OCI-LY3 (cell line): ENCODE results near the gene SFRP2.
A peak's percentile ranks its signal among the peaks of the same experiment; 100 is the strongest.

Experiments used
- EZH2phosphoT487 ChIP-seq: fragments of 200-600 bp; shearing (Covaris generic); IDR thresholded peaks from 2 replicates; pipeline ENCODE4 v1.6.1; 2018; ENCODE audit warnings: antibody characterized with exemption, mixed run types, low read depth
- TF ChIP-seq, protein P1 (sequence below): fragments of 200-600, 300-600 bp; sonication (generic); IDR thresholded peaks from 2 replicates; pipeline ENCODE4 v1.5.1; 2014; ENCODE audit warnings: antibody characterized with exemption, low read length, low read depth

DNA sequence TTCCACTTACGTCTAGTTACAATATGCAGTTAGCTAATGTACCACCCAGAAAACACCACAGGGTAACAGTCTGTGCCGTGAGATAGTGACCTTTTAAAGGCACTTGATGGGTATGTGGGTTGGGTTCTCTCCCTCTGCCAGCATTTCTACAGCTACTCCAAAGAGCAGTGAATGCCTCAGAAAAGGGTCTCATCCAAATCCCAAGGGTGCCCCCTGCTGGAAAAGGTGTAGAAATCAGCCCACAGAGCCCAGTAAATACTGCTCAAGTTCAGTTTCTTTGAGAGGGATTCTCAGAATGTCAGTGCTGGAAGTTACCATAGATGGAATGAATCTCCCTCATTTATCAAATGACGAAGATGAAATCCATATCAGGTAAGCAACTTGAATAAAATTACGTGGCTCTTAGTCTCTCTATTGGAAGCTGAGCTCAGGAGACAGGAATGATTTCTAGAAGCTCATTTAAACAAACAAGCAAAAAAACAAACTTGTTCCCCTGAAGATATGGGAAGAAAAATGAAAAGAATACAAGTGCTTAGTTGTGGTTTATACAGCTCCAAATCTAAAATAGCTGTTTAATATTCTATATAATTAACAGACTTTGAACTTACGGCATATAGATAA is 38.6 kb downstream of the SFRP2 start:
- TF ChIP-seq, protein P1, sequence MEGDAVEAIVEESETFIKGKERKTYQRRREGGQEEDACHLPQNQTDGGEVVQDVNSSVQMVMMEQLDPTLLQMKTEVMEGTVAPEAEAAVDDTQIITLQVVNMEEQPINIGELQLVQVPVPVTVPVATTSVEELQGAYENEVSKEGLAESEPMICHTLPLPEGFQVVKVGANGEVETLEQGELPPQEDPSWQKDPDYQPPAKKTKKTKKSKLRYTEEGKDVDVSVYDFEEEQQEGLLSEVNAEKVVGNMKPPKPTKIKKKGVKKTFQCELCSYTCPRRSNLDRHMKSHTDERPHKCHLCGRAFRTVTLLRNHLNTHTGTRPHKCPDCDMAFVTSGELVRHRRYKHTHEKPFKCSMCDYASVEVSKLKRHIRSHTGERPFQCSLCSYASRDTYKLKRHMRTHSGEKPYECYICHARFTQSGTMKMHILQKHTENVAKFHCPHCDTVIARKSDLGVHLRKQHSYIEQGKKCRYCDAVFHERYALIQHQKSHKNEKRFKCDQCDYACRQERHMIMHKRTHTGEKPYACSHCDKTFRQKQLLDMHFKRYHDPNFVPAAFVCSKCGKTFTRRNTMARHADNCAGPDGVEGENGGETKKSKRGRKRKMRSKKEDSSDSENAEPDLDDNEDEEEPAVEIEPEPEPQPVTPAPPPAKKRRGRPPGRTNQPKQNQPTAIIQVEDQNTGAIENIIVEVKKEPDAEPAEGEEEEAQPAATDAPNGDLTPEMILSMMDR = peak; percentile 99
- TF ChIP-seq EZH2phosphoT487 = no peak
